ENCODE data around the gene IRAG1.
"Not testable (repeated sequence)": the region's sequence is repeated elsewhere in the genome, so short reads cannot be mapped to it uniquely, and the experiment has no call there.

Gene IRAG1

GRCh38 chr11:10699072-10699471 is 5.5 kb upstream of the IRAG1 start:
- DNase-seq (ENCODE audit: low read depth), result no peak

DNA sequence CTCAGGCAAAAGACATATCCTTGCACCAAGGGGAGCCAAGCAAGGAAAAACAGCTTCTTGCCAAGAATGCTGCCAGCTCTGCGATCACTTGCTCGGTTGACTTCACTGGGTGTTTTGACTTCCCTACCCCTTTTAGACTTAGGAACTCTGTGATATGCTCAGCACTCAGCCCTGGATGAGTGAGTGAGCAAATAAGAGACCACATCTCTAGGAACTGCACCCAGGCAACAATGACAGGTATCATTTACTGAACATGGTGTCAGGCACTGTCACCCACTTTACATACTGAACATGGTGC is 3.7 kb upstream of the IRAG1 start:
- DNase-seq (ENCODE audit: low read depth), result no peak

GRCh38 chr11:10696468-10697322 is 3.1 kb upstream of the IRAG1 start:
- no peak for DNase-seq (ENCODE audit: low read depth)

DNA sequence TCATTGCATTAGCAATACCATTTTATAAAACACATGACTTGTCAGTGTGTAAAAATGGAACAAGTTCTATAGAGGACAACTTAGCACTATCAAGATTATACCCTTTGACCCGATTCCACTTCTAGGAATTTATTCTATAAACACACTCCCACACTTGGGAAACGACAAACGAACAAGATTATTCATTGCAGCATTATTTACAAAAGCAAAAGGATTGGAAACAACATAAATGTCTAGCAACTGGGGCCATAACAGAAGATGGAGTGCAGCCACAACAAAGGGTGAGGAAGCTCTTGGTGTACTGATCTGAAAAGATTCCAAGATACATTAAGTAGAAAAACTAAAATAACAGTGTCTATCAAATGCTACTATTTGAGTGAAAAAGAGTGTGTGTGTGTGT is 2.3 kb upstream of the IRAG1 start:
- DNase-seq (ENCODE audit: low read depth), result no peak

- DNase-seq (ENCODE audit: low read depth), result no peak
Observed at GRCh38 chr11:10694486-10695239, 1.1 kb upstream of the IRAG1 start.

GRCh38 chr11:10692531-10693115 is 932 bp downstream of the IRAG1 start:
- DNase-seq (ENCODE audit: low read depth), result no peak

- DNase-seq (ENCODE audit: low read depth), result no peak
Observed at GRCh38 chr11:10688401-10688800, 5.2 kb downstream of the IRAG1 start.

DNA sequence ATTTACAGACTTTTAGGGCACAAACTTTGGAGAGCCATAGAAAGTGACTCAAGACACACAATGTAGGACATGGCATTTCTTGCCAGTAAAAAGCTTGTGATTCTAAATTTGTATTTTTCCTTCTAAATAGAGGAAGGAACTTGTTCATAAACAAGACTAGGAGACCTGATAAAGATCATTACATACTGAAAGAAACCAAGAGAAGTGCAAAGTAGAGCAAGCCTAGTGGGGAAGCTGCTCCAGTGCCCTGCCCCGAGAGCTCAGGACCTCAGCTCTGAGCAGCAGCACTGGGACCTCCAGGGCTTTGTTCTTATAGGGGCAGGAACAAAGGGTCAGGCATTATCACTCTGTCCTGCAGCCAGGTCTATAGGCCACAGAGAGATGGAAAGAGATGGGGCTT is 7.2 kb downstream of the IRAG1 start:
- no peak for DNase-seq (ENCODE audit: low read depth)

- no peak for DNase-seq (ENCODE audit: low read depth)
Observed at GRCh38 chr11:10683429-10683828, 10.1 kb downstream of the IRAG1 start.

DNA sequence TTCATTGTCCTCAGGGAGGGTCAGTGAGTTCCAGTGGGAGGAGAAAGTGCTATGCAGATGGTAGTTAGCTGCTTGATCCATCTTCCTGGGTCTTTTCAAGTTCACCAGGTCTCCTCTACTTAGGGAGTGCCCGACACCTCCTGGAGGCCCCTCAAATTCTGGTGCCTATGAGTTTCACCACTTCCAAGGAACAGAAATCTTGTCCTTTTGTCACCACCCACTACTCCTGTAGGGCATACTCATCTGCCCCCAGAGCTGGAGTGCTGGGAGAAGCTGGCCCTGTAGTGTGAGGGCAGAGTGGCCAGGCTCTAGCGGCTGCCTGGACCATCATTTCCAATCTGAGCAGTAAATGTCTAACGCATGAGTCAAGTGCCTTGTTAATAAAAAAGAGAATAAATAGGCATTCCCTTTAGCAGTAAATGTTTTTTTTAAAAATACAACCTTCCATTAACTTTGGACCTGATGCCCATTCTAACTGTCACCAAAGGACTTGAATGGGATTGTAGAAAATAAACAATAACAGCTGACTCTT is 12.5 kb downstream of the IRAG1 start:
- no peak for DNase-seq (ENCODE audit: low read depth)

DNA sequence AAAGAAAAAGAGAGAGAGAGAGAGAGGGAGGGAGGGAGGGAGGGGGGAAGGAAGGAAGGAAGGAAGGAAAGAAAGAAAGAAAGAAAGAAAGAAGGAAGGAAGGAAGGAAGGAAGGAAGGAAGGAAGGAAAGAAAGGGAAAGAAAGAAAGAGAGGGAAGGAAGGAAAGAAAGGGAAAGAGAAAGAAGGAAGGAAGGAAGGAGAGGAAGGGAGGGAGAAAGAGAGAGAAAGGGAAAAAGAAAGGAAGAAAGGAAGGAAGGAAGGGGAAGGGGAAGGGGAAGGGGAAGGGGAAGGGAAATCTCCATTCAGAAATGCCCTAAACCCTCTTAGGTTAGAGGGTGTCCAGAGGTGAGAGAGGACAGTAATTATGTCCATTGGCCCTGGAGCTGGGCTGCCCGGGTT is 13.3 kb downstream of the IRAG1 start:
- not testable (repeated sequence) for DNase-seq (ENCODE audit: low read depth)

GRCh38 chr11:10679644-10680043 is 13.9 kb downstream of the IRAG1 start:
- no peak for DNase-seq (ENCODE audit: low read depth)

DNA sequence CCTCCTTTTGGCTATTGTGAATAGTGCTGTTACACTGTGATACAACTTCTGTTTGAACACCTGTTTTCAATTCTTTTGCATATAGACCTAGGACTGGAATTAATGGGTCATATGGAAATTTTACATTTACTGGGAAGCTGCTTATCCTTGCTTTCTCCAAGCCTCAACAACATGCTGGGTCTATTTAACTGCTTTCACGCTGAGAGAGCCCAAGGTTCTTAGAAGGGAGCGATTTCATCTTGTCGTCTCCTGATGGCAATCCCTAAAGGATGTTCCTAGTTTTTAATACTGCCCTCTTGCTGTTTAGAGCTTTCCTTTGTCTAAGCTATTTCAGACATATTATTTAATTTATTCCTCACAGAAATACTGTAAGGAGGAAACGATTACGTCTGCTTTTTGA is 15.5 kb downstream of the IRAG1 start:
- DNase-seq (ENCODE audit: low read depth), result no peak

GRCh38 chr11:10676919-10677318 is 16.6 kb downstream of the IRAG1 start:
- no peak for DNase-seq (ENCODE audit: low read depth)

DNA sequence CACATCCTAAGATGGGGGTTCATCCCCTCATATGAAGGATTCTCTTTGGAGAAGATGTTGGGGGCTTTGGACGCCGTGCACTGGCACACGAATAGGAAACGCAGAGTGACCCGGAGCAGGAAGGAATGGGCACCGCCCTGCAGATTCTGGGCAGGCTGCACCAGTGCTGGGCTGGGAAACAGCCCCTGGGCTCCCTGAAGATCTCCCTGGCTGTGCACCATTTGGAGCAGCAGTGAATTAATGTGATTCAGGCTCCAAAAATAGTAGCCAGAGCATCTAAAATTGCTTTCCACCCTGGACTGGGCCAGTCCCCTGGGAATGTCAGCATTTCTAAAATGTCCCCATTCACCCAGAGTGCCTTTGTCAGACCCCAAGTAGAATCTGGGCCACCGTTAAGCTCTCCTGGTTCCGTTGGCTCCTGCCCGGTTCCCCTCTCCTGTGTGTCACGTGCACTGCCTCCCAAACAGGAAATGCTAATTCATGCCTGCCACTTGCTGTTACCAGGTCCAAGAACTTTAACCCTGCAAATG is 18.6 kb downstream of the IRAG1 start:
- no peak for DNase-seq (ENCODE audit: low read depth)

- no peak for DNase-seq (ENCODE audit: low read depth)
Observed at GRCh38 chr11:10674440-10674855, 19.1 kb downstream of the IRAG1 start.

GRCh38 chr11:10673501-10674062 is 20.0 kb downstream of the IRAG1 start:
- no peak for DNase-seq (ENCODE audit: low read depth)

DNA sequence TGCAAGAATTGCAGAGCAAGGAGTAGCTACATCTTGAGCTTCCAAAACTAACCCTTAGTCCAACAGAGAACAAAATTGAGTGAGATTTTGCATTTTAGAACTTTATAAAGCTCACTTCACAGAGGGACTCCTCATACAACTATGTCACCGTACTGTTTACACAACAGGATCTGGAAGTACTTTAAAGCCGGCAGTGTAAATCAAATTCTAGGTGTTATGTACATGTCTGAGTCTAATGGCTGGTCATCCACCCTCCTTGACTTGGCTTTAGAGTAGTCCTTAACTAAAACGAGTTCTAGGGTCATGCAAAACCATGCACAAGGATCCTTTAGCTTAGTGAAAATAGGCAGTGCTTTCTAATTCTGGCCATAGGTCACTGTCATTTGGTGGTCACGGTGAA is 23.5 kb downstream of the IRAG1 start:
- DNase-seq (ENCODE audit: low read depth), result no peak

- no peak for DNase-seq (ENCODE audit: low read depth)
Observed at GRCh38 chr11:10669258-10670033, 24.1 kb downstream of the IRAG1 start.

GRCh38 chr11:10667521-10667885 is 26.1 kb downstream of the IRAG1 start:
- DNase-seq (ENCODE audit: low read depth), result no peak
